SK-N-SH (cell line): ENCODE results near the gene BCAS3. TPM values are rescaled to one million over a fixed set of nuclear protein-coding genes. Genes with fewer than 3 reads are reported as not detected.

Experiments used
- CTCF ChIA-PET: fragments of 300-600, 350-600 bp; formaldehyde crosslinking; extraction: SDS; loops from one replicate; lab custom pipeline; 2021; lab: Yijun Ruan, JAX
- POLR2A ChIA-PET: fragments of 350-600 bp; sonication (Branson Sonifier 250); formaldehyde crosslinking; extraction: SDS; loops from one replicate; lab custom pipeline; 2020; ENCODE audit warnings: antibody characterized with exemption, inconsistent platforms; lab: Yijun Ruan, JAX
- DNase-seq: peaks from one replicate; pipeline ENCODE4 v3.0.0; 2012
- H2AFZ ChIP-seq: fragments of 200-600 bp; sonication (generic); 2 replicates; pipeline ENCODE4 v1.8.1; 2016; ENCODE audit warnings: antibody characterized with exemption, mild to moderate bottlenecking, low read depth
- H3F3A ChIP-seq: fragments of 200-600 bp; sonication (generic); replicated peaks from 2 replicates; pipeline ENCODE3; 2016; ENCODE audit warnings: antibody characterized with exemption, mild to moderate bottlenecking; ENCODE audit not compliant: insufficient read depth
- H3K27ac ChIP-seq, 2 experiments: fragments of 200-500 bp in 1 of 2; fragments of 200-600 bp in 1 of 2; sonication (Bioruptor generic) in 1 of 2; sonication (generic), shearing (Covaris generic) in 1 of 2; 2 replicates each; pipeline versions ENCODE4 v1.5.1 to v1.6.1; 2014 to 2016; ENCODE audit warnings: low read depth in 2 of 2, inconsistent platforms in 1 of 2, low read length in 1 of 2, mild to moderate bottlenecking in 1 of 2, mixed read lengths in 1 of 2
- H3K27me3 ChIP-seq: fragments of 200-600 bp; sonication (generic), shearing (Covaris generic); 2 replicates; pipeline ENCODE4 v1.6.1; 2016; ENCODE audit warnings: mixed run types; ENCODE audit not compliant: insufficient read depth
- H3K36me3 ChIP-seq, 2 experiments: fragments of 200-500 bp in 1 of 2; fragments of 200-600 bp in 1 of 2; sonication (Bioruptor generic) in 1 of 2; sonication (generic) in 1 of 2; replicated peaks in 1 of 2; 2 replicates each; pipeline versions ENCODE3 to v1.5.1; 2014 to 2016; ENCODE audit warnings: low read length in 1 of 2, mild to moderate bottlenecking in 1 of 2; ENCODE audit not compliant: insufficient read depth in 2 of 2, control insufficient read depth in 1 of 2
- H3K4me1 ChIP-seq, 2 experiments: fragments of 200-500 bp in 1 of 2; fragments of 200-600 bp in 1 of 2; sonication (Bioruptor generic) in 1 of 2; sonication (generic), shearing (Covaris generic) in 1 of 2; 2 replicates each; pipeline versions ENCODE4 v1.5.1 to v1.6.1; 2014 to 2016; ENCODE audit warnings: low read depth in 1 of 2, low read length in 1 of 2, mixed run types in 1 of 2; ENCODE audit not compliant: insufficient read depth in 2 of 2, control insufficient read depth in 1 of 2
- H3K4me2 ChIP-seq: fragments of 200-600 bp; sonication (generic), shearing (Covaris generic); 2 replicates; pipeline ENCODE4 v1.6.1; 2017; ENCODE audit warnings: mixed run types
- H3K4me3 ChIP-seq, 2 experiments: fragments of 200-500 bp in 1 of 2; fragments of 200-600 bp in 1 of 2; sonication (Bioruptor generic) in 1 of 2; sonication (generic), shearing (Covaris generic) in 1 of 2; 2 replicates each; pipeline versions ENCODE4 v1.5.1 to v1.8.1; 2014 to 2016; ENCODE audit warnings: low read depth in 2 of 2, inconsistent platforms in 1 of 2, low read length in 1 of 2, mild to moderate bottlenecking in 1 of 2, mixed read lengths in 1 of 2, moderate library complexity in 1 of 2
- H3K79me2 ChIP-seq: fragments of 200-600 bp; sonication (generic); 2 replicates; pipeline ENCODE4 v1.8.1; 2017; ENCODE audit warnings: mild to moderate bottlenecking; ENCODE audit not compliant: insufficient read depth
- H3K9ac ChIP-seq: fragments of 200-600 bp; sonication (generic); 2 replicates; pipeline ENCODE4 v1.6.1; 2017; ENCODE audit warnings: mixed run types
- H3K9me2 ChIP-seq: fragments of 200-600 bp; sonication (generic); 2 replicates; pipeline ENCODE4 v1.6.1; 2017; ENCODE audit warnings: mixed run types
- H3K9me3 ChIP-seq: fragments of 200-600 bp; sonication (generic); 2 replicates; pipeline ENCODE4 v1.6.1; 2017; ENCODE audit warnings: mixed run types, mild to moderate bottlenecking, moderate library complexity
- H4K20me1 ChIP-seq: fragments of 200-600 bp; sonication (generic); 2 replicates; pipeline ENCODE4 v1.6.1; 2017; ENCODE audit warnings: mild to moderate bottlenecking, mixed run types; ENCODE audit not compliant: insufficient read depth
- CHD2 ChIP-seq: fragments of 150-350 bp; IDR thresholded peaks from 2 replicates; pipeline ENCODE4 v1.6.1; 2018; ENCODE audit warnings: low read length; ENCODE audit not compliant: partially characterized antibody
- CTCF ChIP-seq: fragments of 200-600 bp; sonication (generic); IDR thresholded peaks from 2 replicates; pipeline ENCODE4 v1.6.1; 2017; ENCODE audit warnings: antibody characterized with exemption, mild to moderate bottlenecking, moderate library complexity
- ELF1 ChIP-seq: IDR thresholded peaks from 2 replicates; pipeline ENCODE4 v1.4.0; 2012
- EZH2phosphoT487 ChIP-seq: fragments of 200-600 bp; sonication (generic); IDR thresholded peaks from 2 replicates; pipeline ENCODE4 v1.6.1; 2017; ENCODE audit warnings: low read depth, mixed run types, mild to moderate bottlenecking, antibody characterized with exemption, moderate library complexity, borderline replicate concordance
- FOSL2 ChIP-seq: IDR thresholded peaks from 2 replicates; pipeline ENCODE4 v1.4.0; 2012; ENCODE audit warnings: low read depth, mild to moderate bottlenecking, moderate library complexity, borderline replicate concordance
- FOXJ3 ChIP-seq: sonication (generic); formaldehyde crosslinking; IDR thresholded peaks from 2 replicates; pipeline ENCODE4 v1.5.1; 2020; ENCODE audit warnings: mild to moderate bottlenecking, missing genetic modification reagents
- FOXM1 ChIP-seq: IDR thresholded peaks from 2 replicates; pipeline ENCODE4 v1.4.0; 2012; ENCODE audit warnings: low read depth, mild to moderate bottlenecking
- GABPA ChIP-seq: IDR thresholded peaks from 2 replicates; pipeline ENCODE4 v1.4.0; 2012; ENCODE audit warnings: low read depth, mild to moderate bottlenecking
- JUND ChIP-seq: IDR thresholded peaks from 2 replicates; pipeline ENCODE4 v1.4.0; 2012
- POLR2AphosphoS5 ChIP-seq: IDR thresholded peaks from 2 replicates; pipeline ENCODE4 v1.6.1; 2012; ENCODE audit warnings: low read depth, low read length
- REST ChIP-seq: IDR thresholded peaks from 2 replicates; pipeline ENCODE4 v1.6.1; 2012; ENCODE audit warnings: mild to moderate bottlenecking, low read depth, low read length, moderate library complexity
- RXRA ChIP-seq: IDR thresholded peaks from 2 replicates; pipeline ENCODE4 v1.4.0; 2012; ENCODE audit warnings: low read depth, mild to moderate bottlenecking, borderline replicate concordance
- SIN3A ChIP-seq: IDR thresholded peaks from 2 replicates; pipeline ENCODE4 v1.6.1; 2012; ENCODE audit warnings: low read depth, mild to moderate bottlenecking, low read length, moderate library complexity, borderline replicate concordance
- TAF1 ChIP-seq: IDR thresholded peaks from 2 replicates; pipeline ENCODE4 v1.6.1; 2012; ENCODE audit warnings: low read depth, mild to moderate bottlenecking, low read length, moderate library complexity, borderline replicate concordance
- TCF12 ChIP-seq: IDR thresholded peaks from 2 replicates; pipeline ENCODE4 v1.4.0; 2012
- TEAD4 ChIP-seq: IDR thresholded peaks from 2 replicates; pipeline ENCODE4 v1.4.0; 2012; ENCODE audit warnings: mild to moderate bottlenecking, borderline replicate concordance; ENCODE audit not compliant: insufficient read depth
- USF2 ChIP-seq: fragments of 150-350 bp; IDR thresholded peaks from 2 replicates; pipeline ENCODE4 v1.6.1; 2017; ENCODE audit warnings: antibody characterized with exemption, low read length, low read depth, borderline replicate concordance
- WGBS: methylation state at CpG from one replicate; pipeline ENCODE4 v1.1.6; 2017; ENCODE audit warnings: low lambda C conversion rate; 5-methylcytosine and 5-hydroxymethylcytosine counted together
- polyA plus RNA-seq, 3 experiments: library from polyadenylated mRNA; depleted of rRNA; stranded (reverse); fragments of >200 nt; gene quantifications; 2 replicates each; pipeline ENCODE4 v1.2.3, GENCODE V29; 2012

Gene BCAS3
- polyA plus RNA-seq, 1 of the 3 experiments (the other 2 are of a cell fraction), result 5.9 TPM

GRCh38 chr17:60857556-60858080, 180.0 kb downstream of the BCAS3 start:
- WGBS, result 91% methylated on average over 6 of the region's 6 CpGs
- Histone ChIP-seq H3K79me2 (no peaks in the 10 kb centered on the region), H2AFZ (no peak overlapping the region), H3K36me3 (no peaks in the 10 kb centered on the region), H3K9ac (no peak overlapping the region), H3K27ac (no peak overlapping the region), H3K4me1 (no peaks in the 10 kb centered on the region), H3K27me3 (no peaks in the 10 kb centered on the region), H3K9me2 (no peaks in the 10 kb centered on the region), H3K4me3 (no peak overlapping the region), H3F3A (no peaks in the 10 kb centered on the region), H3K4me2 (no peak overlapping the region), H4K20me1 (no peaks in the 10 kb centered on the region), H3K9me3 (no peaks in the 10 kb centered on the region)
- ChIA-PET CTCF (interaction anchor here (0.6 kb wide), 1 partner anchor 36 kb away, joined by 3 read pairs; no protein-coding TSS in a partner anchor), POLR2A (no interaction called here)
- TF ChIP-seq CTCF (no peak), FOXJ3 (CRISPR knock-in tag) (no peak), GABPA (no peak), FOXM1 (no peak), REST (no peak), TCF12 (no peak), ELF1 (no peak), TEAD4 (no peak), SIN3A (no peak), TAF1 (no peak), POLR2AphosphoS5 (no peak), RXRA (no peak), CHD2 (no peak)
- no peak for DNase-seq

GRCh38 chr17:60862482-60862881, 184.8 kb downstream of the BCAS3 start:
- no peaks in the 10 kb centered on the region for H3K9me3 ChIP-seq
- H3K27ac ChIP-seq, result no peak overlapping the region
- H3F3A ChIP-seq, result no peaks in the 10 kb centered on the region
- no peaks in the 10 kb centered on the region for H3K27me3 ChIP-seq
- no peaks in the 10 kb centered on the region; a peak in 1 of 4 replicates for H3K4me1 ChIP-seq
- H3K4me3 ChIP-seq, result no peak overlapping the region
- no peaks in the 10 kb centered on the region for H3K36me3 ChIP-seq
- no peaks in the 10 kb centered on the region for H4K20me1 ChIP-seq
- H3K9me2 ChIP-seq, result no peaks in the 10 kb centered on the region
- ChIA-PET CTCF (no interaction called here), POLR2A (no interaction called here)
- no peak for DNase-seq
- no peak overlapping the region for H3K9ac ChIP-seq
- H2AFZ ChIP-seq, result no peak overlapping the region
- H3K79me2 ChIP-seq, result no peaks in the 10 kb centered on the region
- H3K4me2 ChIP-seq, result no peak overlapping the region
- TF ChIP-seq JUND, result no peak
- TF ChIP-seq EZH2phosphoT487, result no peak
- TF ChIP-seq USF2, result no peak
- no peak for TF ChIP-seq FOXJ3 (CRISPR knock-in tag)
- no peak for TF ChIP-seq REST
- TF ChIP-seq FOSL2, result no peak
